C4-2B (cell line): ENCODE data around the gene OXTR.

ENCODE experiments used
- H3K27ac ChIP-seq: fragments of 450-650 bp; 2 replicates; pipeline ENCODE4 v1.5.1; 2017
- CTCF ChIP-seq: fragments of 450-650 bp; conservative IDR thresholded peaks from 2 replicates; pipeline ENCODE4 v1.5.1; 2017; ENCODE audit warnings: mild to moderate bottlenecking
- ZFX ChIP-seq: fragments of 450-650 bp; IDR thresholded peaks from 2 replicates; pipeline ENCODE4 v1.6.1; 2017

OXTR gene

GRCh38 chr3:8713901-8714759 is 55.3 kb downstream of the OXTR start:
- H3K27ac ChIP-seq = no peak overlapping the region
- TF ChIP-seq ZFX (no peak), CTCF (peak; percentile 35)

DNA sequence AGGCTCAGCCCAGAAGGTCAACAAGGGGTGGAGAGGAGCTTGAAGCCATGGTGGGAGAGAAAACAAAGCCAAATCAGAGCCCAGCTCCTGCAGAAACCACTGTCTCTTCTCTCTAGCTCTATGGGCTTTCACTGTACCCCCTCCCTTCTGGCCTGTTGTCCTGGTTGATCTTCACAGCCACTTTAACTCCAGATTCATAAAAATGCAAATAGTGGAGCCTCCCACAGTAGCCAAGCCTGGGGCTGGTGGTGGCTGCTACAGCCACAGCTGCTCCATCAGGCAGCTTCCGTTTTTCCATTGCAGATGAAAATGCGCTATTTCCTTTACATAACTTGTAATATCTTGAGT is 56.5 kb downstream of the OXTR start:
- no peak for TF ChIP-seq CTCF
- TF ChIP-seq ZFX = no peak
- H3K27ac ChIP-seq = no peak overlapping the region

DNA sequence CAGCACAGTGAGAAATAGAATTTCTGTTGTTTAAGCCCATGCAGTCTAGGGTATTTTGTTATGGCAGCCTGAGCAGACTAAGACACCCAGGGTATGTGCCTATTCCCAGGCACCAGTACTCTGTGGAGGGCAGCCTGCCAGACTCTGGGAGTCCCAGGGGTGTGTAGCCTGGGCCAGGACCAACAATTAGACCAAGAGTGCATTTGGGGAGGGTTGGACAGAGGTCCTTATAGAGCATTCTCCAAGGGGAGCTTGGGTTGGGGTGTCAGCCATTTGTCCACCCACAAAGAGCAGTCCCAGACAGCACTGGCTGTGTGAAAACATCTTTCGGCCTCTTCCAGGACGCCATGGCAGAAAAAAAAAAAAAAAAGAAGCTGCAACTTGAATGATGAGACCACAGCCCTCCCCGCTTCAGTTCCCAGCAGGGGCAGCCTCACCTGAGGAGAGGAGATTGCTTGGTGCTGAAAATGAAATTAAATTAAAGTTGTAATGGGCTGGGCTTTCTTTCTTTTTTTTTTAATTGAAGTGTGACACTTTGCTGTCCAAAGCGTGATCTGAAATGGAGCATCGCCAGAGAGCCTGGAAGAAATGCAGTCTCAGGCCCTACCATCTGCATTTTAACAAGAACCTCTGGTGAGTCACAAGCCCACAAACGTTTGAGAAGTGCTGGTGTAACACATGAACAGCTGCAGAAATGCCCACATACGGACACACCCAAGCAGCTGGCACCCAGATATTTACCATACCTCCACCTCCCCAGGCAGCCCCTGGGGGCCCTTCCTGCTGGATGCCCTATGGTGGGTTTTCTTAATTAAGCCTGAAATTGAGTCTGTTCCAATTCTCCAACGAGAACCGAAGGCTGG is 57.1 kb downstream of the OXTR start:
- H3K27ac ChIP-seq = no peak overlapping the region; the same call in 1 of the 2 replicates
- TF ChIP-seq CTCF (no peak), ZFX (no peak)

DNA sequence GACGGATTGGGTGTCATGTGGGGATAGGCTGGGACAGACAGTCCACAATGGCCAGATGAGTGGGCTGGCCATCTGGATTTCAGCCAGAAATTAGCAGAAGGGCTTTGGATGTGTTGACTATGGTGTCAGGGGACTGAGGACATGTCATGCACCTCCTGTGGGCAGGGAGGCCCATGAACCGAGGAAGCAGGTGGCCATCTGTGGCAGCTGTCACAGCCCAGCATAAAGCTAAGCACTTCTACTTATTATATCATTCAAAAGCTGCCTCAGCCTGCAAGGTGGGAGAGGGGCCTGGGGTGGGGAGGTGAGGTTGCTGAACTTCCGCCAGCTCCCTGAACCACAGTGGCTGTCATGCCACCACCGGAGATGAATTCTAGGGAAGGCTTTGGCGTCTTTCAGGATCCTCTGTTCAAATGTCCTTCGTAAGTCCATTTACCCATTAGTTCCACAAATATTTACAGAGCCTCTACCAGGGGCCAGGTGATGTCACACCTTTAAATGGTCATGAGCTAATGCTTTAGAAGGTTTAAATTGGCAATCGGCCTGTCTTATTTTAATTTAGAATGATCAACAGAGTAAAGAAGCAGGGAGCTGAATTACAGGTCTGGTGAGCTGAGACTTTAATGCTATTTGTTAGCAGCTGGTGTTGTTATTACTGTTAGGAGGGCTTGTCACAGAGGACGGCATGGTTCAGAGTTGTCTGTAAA is 59.5 kb downstream of the OXTR start:
- H3K27ac ChIP-seq = peak overlapping the region; percentile 71
- no peak for TF ChIP-seq ZFX
- TF ChIP-seq CTCF = no peak

DNA sequence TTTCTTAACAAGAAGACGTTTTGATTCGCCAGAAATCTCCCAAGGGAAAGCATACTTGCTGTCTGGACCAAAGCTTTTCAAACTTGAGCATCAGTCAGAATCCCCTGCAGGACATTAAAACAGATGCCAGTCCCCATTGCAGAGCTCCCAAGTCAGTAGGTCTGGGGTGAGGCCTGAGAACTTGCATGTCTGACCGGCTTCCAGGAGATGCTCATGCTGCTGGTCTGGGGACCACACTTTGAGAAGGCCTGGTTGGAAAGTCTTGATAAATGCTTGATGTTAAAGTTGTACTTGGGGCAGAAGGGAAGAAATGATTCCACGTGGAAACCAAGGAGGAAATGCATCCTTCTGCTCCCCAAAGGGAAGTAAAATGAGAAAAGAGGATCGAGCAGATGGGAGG is 60.1 kb downstream of the OXTR start:
- TF ChIP-seq CTCF (no peak), ZFX (no peak)
- H3K27ac ChIP-seq = peak overlapping the region; percentile 71

DNA sequence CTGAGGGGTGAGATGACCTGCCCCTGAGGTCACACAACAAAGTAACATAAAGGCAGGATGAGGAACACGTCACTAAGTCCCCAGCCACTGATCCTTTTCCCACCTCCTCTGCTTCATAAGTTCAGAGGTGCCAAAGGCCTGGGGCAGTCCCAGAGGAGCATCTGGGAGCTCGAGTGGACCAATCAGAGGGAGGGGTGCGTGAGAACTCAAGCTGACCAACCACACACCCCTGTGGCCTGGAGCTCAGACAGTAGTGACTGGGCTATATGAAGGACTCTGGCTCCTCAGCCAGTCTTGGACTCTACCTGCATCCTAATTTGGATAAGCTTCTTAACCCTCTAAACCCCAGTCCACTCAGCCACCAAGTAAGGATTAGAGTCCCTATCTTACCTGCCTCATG is 63.8 kb downstream of the OXTR start:
- H3K27ac ChIP-seq = no peak overlapping the region

More for the DNA sequence above, 63.8 kb downstream of the OXTR start:
- no peak for TF ChIP-seq CTCF
